ENCODE measurements around the gene LIPH.

- TF ChIP-seq CTCF (IDR thresholded peaks at IDR 0.05) (no peak), POLR2AphosphoS5 (IDR thresholded peaks at IDR 0.05) (no peak), POLR2A (IDR thresholded peaks at IDR 0.05; ENCODE audit: low read depth) (no peak)
These were observed 34.3 kb upstream of the LIPH start for GRCh38 chr3:185586686-185587039.

Measured in esophagus muscularis mucosa (tissue), 3 donors.